GM21825 (cell line): ENCODE measurements around the gene ADGRV1.
"Not testable (repeated sequence)": the region's sequence is repeated elsewhere in the genome, so short reads cannot be mapped to it uniquely, and the experiment has no call there.

Experiments
- ATAC-seq: cut with Tn5 transposase; IDR thresholded peaks from one replicate; pipeline ENCODE4 v1.9.1; 2021; ENCODE audit warnings: mild to moderate bottlenecking, moderate library complexity; ENCODE audit not compliant: unreplicated experiment

Gene ADGRV1

GRCh38 chr5:91018712-91019371, 460.2 kb downstream of the ADGRV1 start:
- ATAC-seq, result no peak

GRCh38 chr5:91020065-91020800, 461.6 kb downstream of the ADGRV1 start:
- no peak for ATAC-seq

DNA sequence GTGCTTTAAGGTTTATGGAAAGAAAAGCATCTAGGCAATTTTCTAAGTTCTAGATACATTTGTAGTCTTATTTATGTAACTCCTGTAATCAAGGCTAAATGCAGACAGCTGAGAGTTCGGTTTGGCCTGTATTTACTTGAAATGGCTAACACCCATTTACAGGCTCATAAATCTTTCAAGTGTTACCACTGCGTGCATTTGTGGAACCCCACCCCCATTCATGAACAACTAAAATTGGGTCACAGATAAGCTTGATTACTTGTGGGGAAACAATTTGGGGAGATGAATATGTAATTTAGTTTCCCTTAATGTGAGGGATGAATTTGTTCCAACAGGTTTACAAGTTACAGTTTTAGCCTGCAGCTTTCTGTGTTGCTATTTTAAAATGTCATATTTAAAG, 463.9 kb downstream of the ADGRV1 start:
- ATAC-seq, result no peak

GRCh38 chr5:91024206-91024605, 465.6 kb downstream of the ADGRV1 start:
- no peak for ATAC-seq

- no peak for ATAC-seq
Measured at GRCh38 chr5:91024727-91025126, 466.1 kb downstream of the ADGRV1 start.

- ATAC-seq, result no peak
Measured at GRCh38 chr5:91025449-91025848, 466.9 kb downstream of the ADGRV1 start.

GRCh38 chr5:91025956-91026355, 467.4 kb downstream of the ADGRV1 start:
- no peak for ATAC-seq

DNA sequence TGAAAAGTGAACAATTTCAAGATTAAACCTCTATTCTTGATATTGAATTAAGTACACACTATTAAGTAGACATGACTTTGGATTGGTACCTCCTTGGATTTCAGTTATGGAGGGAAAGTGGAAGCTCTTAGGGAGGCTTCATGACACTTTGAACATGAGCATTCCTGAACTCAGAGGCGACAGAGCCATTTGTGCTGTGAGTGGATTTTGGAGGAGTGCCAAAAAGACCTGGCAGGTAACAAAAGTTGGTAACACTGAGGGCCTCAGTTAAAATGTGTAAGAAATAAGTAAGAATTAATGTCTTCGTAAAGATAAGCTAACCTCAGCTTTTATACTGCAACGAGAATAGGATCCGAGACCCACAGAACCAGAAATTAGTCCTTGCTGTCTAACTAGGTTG, 467.9 kb downstream of the ADGRV1 start:
- ATAC-seq, result no peak

DNA sequence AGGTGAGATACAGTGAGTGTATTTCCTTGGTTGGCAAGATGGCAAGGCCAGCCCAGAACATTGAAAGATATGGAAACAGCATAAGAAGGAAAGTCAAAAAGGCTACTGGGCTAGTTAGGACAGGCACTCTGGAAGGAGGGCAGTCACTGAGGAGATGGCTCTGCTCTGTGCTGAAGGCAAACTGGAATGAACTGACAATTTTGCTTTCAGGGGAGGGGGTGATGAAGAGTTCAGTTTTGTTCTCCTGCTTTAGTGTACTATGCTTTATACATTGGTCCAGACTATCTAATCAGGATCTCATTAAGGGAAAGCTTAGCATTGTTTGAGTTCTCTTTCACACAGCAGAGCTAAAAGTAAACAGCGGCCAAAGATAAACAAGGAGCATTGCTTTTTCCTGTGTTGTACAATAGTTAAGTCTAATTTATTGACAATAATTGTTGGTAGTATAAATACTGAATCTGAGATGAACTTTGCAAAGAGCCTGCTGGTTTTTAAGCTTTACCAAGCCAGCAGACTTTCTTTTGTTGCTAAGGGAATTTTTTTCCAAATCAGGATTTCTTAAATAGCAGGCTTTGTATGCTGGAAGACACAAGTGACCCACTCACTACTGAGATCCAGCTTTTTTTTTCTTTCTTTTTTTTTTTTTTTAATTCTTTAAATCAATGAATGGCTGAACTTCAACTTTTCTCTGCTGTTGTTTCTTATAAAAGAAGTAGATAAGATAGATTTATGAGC, 469.0 kb downstream of the ADGRV1 start:
- ATAC-seq, result no peak

DNA sequence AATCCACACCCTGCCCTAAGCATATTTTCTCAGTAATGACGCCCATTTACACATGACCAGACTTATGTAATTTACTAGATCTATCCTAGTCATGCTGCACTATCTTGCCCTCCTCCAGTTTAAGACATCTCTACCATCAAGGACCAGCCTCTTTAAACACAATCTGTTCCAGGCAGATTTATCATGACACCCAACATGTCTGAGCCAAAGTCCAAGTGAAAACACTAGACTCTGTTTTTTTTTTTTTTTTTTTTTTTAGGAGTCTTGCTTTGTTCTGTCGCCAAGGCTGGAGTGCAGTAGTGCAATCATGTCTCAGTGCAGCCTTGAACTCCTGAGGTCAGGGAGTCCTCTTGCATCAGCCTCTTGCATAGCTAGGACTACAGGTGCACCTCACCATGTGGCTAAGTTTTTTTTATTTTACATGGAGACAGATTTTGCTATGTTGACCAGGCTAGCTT, 469.9 kb downstream of the ADGRV1 start:
- no peak for ATAC-seq

- ATAC-seq, result no peak
Measured at GRCh38 chr5:91030521-91031401, 472.2 kb downstream of the ADGRV1 start.

DNA sequence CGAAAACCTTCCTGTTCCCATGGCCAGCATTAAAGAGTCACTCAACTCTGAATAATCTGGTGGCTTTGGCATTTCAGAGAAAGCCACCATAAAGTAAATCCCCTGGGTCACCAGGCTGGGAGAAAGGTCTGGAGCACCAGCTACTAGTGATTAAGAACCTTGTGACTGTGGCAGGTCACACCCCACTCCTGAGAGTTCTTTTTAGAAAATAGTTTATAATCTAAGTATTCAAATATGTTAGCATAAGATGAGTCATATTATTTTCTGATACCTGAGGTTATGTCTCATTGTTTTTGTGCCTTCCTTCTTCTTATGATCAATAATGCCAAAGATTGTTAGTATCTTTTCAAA, 472.8 kb downstream of the ADGRV1 start:
- no peak for ATAC-seq

DNA sequence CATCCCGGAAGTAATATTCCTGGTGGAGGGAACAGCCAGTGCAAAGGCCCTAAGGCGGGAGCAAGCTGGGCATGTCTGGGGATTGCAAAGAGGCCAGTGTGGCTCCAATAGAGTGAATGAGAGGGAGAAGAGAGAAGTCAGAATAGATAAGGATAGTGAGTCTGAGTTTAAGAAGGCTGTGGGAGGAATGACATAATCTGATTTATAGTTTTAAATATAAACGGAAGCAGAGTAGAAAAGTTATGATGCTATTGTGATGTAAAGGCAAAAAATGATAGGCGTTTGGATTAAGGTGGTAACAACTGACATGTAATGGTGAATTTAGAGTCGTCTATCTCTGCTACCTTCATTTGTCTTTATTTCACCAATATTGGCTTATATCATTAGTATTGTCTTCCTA, 473.5 kb downstream of the ADGRV1 start:
- ATAC-seq, result no peak

GRCh38 chr5:91033370-91033769, 474.8 kb downstream of the ADGRV1 start:
- ATAC-seq, result no peak

DNA sequence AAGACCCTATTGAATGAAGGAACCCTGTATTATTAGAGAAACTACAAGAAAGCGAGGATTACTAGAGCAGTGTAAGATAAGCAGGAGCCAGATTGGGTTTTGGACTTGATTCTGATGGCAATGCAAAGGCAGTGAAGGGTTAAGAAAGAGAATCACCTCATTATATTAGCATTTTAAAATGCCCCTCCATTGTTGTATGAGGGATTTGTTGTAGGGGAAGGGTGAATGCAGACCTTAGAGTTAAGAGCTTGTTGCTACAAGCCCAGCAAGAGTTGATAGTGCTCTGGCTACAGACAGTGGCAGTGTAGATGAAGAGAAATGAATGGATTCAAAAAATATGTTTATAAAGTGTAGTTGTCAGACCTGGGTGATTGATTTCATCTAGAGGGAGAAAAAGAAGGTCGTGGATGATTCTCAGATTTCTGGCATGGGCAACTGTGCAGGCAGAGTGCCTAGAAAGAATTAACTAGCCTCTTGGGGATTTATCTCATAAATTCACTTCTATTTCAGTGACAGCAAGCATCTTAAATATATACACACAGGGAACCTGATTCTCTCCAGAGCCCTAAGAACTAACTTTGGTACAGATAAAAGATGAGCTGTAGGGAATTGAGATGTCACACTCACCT, 479.7 kb downstream of the ADGRV1 start:
- no peak for ATAC-seq

DNA sequence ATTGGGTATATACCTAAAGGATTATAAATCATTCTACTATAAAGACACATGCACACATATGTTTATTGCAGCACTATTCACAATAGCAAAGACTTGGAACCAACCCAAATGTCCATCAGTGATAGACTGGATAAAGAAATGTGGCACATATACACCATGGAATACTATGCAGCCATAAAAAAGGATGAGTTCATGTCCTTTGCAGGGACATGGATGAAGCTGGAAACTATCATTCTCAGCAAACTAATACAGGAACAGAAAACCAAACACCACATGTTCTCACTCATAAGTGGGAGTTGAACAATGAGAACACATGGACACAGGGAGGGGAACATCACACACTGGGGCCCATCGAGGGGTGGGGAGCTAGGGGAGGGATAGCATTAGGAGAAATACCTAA, 482.5 kb downstream of the ADGRV1 start:
- not testable (repeated sequence) for ATAC-seq

DNA sequence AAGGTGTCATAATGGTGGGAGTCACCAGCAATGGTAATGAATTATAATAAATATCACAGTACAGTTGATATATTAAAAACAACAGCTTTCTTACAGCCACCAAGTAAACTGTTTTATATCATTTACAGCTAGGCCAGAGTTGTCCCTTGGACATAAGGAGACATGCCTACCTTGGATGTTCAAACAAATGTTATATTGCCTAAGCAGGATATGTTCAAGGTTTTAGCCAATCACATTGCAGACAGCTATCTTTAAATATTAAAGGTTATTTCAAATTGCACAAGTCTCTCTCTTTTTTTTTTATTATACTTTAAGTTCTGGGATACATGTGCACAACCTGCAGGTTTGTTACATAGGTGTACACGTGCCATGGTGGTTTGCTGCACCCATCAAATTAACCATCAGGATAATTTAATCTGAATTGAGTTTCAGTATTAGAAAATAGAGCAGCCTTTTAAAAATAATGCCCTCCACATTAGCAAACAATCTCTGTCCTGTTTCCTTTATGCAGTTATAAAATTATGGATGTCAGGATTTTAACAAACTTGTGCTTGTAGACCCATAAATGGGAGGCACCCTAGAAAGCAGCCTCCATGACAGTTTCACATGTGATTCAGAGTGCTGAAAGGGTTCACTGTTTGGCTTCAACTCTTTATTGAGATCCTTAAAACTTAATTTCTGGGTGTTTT, 483.8 kb downstream of the ADGRV1 start:
- ATAC-seq, result no peak

DNA sequence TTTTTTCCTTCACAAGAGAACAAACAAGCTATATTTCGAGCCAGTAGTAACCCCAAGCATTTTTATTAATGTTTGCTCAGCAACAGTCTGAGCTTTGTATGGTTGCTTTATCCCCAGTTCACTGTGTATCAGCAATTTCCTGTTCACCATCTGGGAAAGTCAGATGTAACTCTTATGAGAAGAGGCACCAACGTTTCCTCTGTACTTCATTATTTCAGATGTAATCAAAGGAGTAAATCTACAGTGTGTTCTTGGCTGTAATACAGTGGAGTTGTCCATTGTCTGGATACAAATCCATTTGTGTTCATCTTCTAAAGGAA, 484.3 kb downstream of the ADGRV1 start:
- ATAC-seq, result no peak

- no peak for ATAC-seq
Measured at GRCh38 chr5:91048073-91048472, 489.5 kb downstream of the ADGRV1 start.

DNA sequence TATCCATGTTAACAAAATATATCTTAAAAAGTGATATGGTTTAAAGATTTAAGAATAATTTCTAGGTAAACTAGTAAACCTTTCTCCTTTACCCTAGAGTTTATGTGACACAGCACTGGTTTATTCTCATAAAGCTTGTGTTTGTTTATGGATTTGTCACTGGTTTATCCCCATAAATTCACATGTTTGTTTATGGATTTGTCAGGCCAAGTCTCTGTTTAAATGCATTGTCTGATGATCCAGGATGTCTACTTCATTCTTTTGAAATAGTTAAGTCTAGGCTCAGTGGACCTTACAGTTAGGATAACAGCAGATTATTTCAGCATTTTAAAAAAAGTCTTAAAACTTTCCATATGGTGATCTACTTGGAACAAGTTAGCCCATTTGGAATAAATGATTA, 490.5 kb downstream of the ADGRV1 start:
- ATAC-seq, result no peak
